SK-N-SH (cell line): ENCODE measurements around the gene SMAD2.

ENCODE experiments used
- EZH2phosphoT487 ChIP-seq: fragments of 200-600 bp; sonication (generic); IDR thresholded peaks from 2 replicates; pipeline ENCODE4 v1.6.1; 2017; ENCODE audit warnings: low read depth, mixed run types, mild to moderate bottlenecking, antibody characterized with exemption, moderate library complexity, borderline replicate concordance
- JUND ChIP-seq: IDR thresholded peaks from 2 replicates; pipeline ENCODE4 v1.4.0; 2012
- POLR2AphosphoS5 ChIP-seq: IDR thresholded peaks from 2 replicates; pipeline ENCODE4 v1.6.1; 2012; ENCODE audit warnings: low read depth, low read length
- SIN3A ChIP-seq: IDR thresholded peaks from 2 replicates; pipeline ENCODE4 v1.6.1; 2012; ENCODE audit warnings: low read depth, mild to moderate bottlenecking, low read length, moderate library complexity, borderline replicate concordance
- SMC3 ChIP-seq: IDR thresholded peaks from 2 replicates; pipeline ENCODE4 v1.6.1; 2012; ENCODE audit warnings: low read depth, low read length, improper control_type of control experiment
- TCF12 ChIP-seq: IDR thresholded peaks from 2 replicates; pipeline ENCODE4 v1.4.0; 2012
- USF1 ChIP-seq: IDR thresholded peaks from 2 replicates; pipeline ENCODE4 v1.4.0; 2012; ENCODE audit warnings: low read depth, borderline replicate concordance
- TF ChIP-seq, protein P1 (sequence below): fragments of 200-600 bp; sonication (generic); IDR thresholded peaks from 2 replicates; pipeline ENCODE4 v1.6.1; 2017; ENCODE audit warnings: antibody characterized with exemption, mild to moderate bottlenecking, moderate library complexity

DNA sequence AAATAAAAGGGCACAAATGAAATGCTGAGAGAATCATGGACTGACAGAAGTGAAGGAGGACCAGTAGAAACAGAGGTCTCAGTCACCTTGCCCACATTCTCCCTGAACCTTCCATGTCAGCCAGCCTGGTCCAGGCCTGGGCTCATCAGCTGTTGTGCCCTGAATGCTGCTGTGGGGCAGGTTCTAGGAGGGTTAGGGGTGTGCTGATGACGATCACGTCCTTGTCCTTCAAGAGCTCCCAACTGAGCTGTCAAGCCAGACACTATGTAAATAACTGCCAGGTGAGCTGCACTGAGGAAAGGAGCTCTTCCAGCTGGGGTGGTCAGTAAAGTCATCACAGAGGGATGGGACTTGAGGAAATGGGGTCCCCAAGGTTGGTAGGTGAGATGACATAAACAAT is 156.5 kb downstream of the SMAD2 start:
- TF ChIP-seq, protein P1, sequence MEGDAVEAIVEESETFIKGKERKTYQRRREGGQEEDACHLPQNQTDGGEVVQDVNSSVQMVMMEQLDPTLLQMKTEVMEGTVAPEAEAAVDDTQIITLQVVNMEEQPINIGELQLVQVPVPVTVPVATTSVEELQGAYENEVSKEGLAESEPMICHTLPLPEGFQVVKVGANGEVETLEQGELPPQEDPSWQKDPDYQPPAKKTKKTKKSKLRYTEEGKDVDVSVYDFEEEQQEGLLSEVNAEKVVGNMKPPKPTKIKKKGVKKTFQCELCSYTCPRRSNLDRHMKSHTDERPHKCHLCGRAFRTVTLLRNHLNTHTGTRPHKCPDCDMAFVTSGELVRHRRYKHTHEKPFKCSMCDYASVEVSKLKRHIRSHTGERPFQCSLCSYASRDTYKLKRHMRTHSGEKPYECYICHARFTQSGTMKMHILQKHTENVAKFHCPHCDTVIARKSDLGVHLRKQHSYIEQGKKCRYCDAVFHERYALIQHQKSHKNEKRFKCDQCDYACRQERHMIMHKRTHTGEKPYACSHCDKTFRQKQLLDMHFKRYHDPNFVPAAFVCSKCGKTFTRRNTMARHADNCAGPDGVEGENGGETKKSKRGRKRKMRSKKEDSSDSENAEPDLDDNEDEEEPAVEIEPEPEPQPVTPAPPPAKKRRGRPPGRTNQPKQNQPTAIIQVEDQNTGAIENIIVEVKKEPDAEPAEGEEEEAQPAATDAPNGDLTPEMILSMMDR, result no peak
- TF ChIP-seq TCF12, result no peak
- TF ChIP-seq USF1, result no peak
- no peak for TF ChIP-seq POLR2AphosphoS5
- TF ChIP-seq EZH2phosphoT487, result no peak
- no peak for TF ChIP-seq JUND
- no peak for TF ChIP-seq SIN3A
- no peak for TF ChIP-seq SMC3
